Astrocyte (in vitro differentiated cells and primary cell): ENCODE results near the gene WDR4. TPM values are rescaled to one million over a fixed set of nuclear protein-coding genes. Genes with fewer than 3 reads are reported as not detected.

ENCODE experiments used
- DNase-seq: peaks from one replicate; pipeline ENCODE4 v3.0.0-alpha.2; 2010; ENCODE audit warnings: low read depth
- FAIRE-seq: peaks from 2 replicates; lab custom pipeline; 2011; peaks lifted over from hg19 to GRCh38; lab: Jason Lieb, UNC
- H2AFZ ChIP-seq: 2 replicates; pipeline ENCODE4 v1.6.0; 2012; ENCODE audit warnings: low read depth, low read length, inconsistent platforms
- H3K27ac ChIP-seq: 2 replicates; pipeline ENCODE4 v1.5.1; 2011; ENCODE audit warnings: low read depth, low read length, inconsistent platforms
- H3K27me3 ChIP-seq: 2 replicates; pipeline ENCODE4 v1.6.0; 2011; ENCODE audit warnings: low read length, inconsistent platforms; ENCODE audit not compliant: insufficient read depth
- H3K36me3 ChIP-seq: 2 replicates; pipeline ENCODE4 v1.5.1; 2011; ENCODE audit warnings: low read length, inconsistent platforms; ENCODE audit not compliant: insufficient read depth
- H3K4me1 ChIP-seq: 2 replicates; pipeline ENCODE4 v1.5.1; 2011; ENCODE audit warnings: low read length, inconsistent platforms; ENCODE audit not compliant: insufficient read depth
- H3K4me2 ChIP-seq: 2 replicates; pipeline ENCODE4 v1.6.0; 2012; ENCODE audit warnings: low read length, inconsistent platforms
- H3K4me3 ChIP-seq: 2 replicates; pipeline ENCODE4 v1.5.1; 2011; ENCODE audit warnings: low read depth, mild to moderate bottlenecking, low read length, inconsistent platforms; ENCODE audit not compliant: insufficient read depth
- H3K79me2 ChIP-seq: 2 replicates; pipeline ENCODE4 v1.6.0; 2012; ENCODE audit warnings: mild to moderate bottlenecking, low read length, inconsistent platforms; ENCODE audit not compliant: insufficient read depth
- H3K9ac ChIP-seq: 2 replicates; pipeline ENCODE4 v1.6.0; 2012; ENCODE audit warnings: mild to moderate bottlenecking, low read length, inconsistent platforms
- H3K9me3 ChIP-seq: 2 replicates; pipeline ENCODE4 v1.5.1; 2012; ENCODE audit warnings: low read depth, mild to moderate bottlenecking, low read length, inconsistent platforms; ENCODE audit not compliant: insufficient read depth
- H4K20me1 ChIP-seq: 2 replicates; pipeline ENCODE4 v1.6.0; 2012; ENCODE audit warnings: low read length, inconsistent platforms; ENCODE audit not compliant: insufficient read depth
- H3K27ac Mint-ChIP-seq: one replicate; pipeline ENCODE4 v1.8.0; 2021; ENCODE audit warnings: mild to moderate bottlenecking, mixed read lengths; ENCODE audit not compliant: unreplicated experiment
- H3K27me3 Mint-ChIP-seq: one replicate; pipeline ENCODE4 v1.8.0; 2021; ENCODE audit warnings: low read depth, mixed read lengths; ENCODE audit not compliant: unreplicated experiment
- H3K36me3 Mint-ChIP-seq: one replicate; pipeline ENCODE4 v1.8.0; 2021; ENCODE audit warnings: low read depth, mixed read lengths; ENCODE audit not compliant: unreplicated experiment
- H3K4me1 Mint-ChIP-seq: one replicate; pipeline ENCODE4 v1.8.0; 2021; ENCODE audit warnings: low read depth, mixed read lengths; ENCODE audit not compliant: unreplicated experiment
- H3K4me3 Mint-ChIP-seq: one replicate; pipeline ENCODE4 v1.8.0; 2021; ENCODE audit warnings: mild to moderate bottlenecking, moderate library complexity, mixed read lengths; ENCODE audit not compliant: unreplicated experiment
- H3K9me3 Mint-ChIP-seq: one replicate; pipeline ENCODE4 v1.8.0; 2021; ENCODE audit warnings: mild to moderate bottlenecking, mixed read lengths; ENCODE audit not compliant: unreplicated experiment
- EZH2 ChIP-seq: IDR thresholded peaks from 2 replicates; pipeline ENCODE4 v1.6.1; 2012; ENCODE audit warnings: mild to moderate bottlenecking, low read length, inconsistent platforms; ENCODE audit not compliant: insufficient read depth
- total RNA-seq: library from RNA; stranded (reverse); gene quantifications from 2 replicates; pipeline ENCODE4 v1.2.1, GENCODE V29; 2021
- TF ChIP-seq, protein P1 (sequence below): IDR thresholded peaks from 2 replicates; pipeline ENCODE4 v1.5.1; 2011; ENCODE audit warnings: low read depth, mild to moderate bottlenecking, inconsistent platforms, low read length, moderate library complexity; ENCODE audit not compliant: insufficient read depth

WDR4 gene
- total RNA-seq, 1 donor from 2014 or later = 20.5 TPM

DNA sequence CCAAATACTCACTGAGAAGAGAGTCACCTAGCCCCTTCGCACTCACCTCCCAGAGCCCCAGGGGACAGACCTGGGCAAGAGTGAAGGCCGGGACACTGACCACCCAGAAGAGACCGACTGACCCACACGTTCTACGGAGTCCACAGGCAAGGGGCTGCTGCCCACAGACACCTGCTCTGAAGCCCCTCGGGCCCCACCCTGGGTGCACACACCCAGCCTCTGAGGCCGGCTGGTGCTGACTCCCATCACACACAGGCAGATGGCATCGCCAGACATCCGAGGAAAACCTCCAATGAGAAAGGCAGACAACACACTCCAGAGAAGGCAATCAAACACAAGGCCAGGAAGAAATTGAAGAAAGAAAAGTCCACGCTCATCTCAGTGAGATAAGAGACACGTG lies 22.1 kb downstream of the WDR4 start:
- Histone ChIP-seq H3K9me3 (no peaks in the 10 kb centered on the region), H3K4me1 (no peaks in the 10 kb centered on the region), H2AFZ (no peak overlapping the region), H3K4me3 (no peak overlapping the region), H3K4me2 (no peak overlapping the region), H3K27me3 (no peaks in the 10 kb centered on the region), H3K79me2 (peaks cover 44% of the 10 kb centered on the region), H4K20me1 (peaks cover 63% of the 10 kb centered on the region), H3K36me3 (peaks cover 38% of the 10 kb centered on the region), H3K27ac (no peak overlapping the region), H3K9ac (no peak overlapping the region)
- FAIRE-seq (no peak), DNase-seq (no peak)
- Mint-ChIP-seq H3K27ac (no peak overlapping the region), H3K4me3 (peak overlapping the region; percentile 29), H3K36me3 (peaks cover 19% of the 10 kb centered on the region), H3K9me3 (no peaks in the 10 kb centered on the region), H3K4me1 (no peaks in the 10 kb centered on the region), H3K27me3 (no peaks in the 10 kb centered on the region)
- no peak for TF ChIP-seq EZH2
- TF ChIP-seq, protein P1, sequence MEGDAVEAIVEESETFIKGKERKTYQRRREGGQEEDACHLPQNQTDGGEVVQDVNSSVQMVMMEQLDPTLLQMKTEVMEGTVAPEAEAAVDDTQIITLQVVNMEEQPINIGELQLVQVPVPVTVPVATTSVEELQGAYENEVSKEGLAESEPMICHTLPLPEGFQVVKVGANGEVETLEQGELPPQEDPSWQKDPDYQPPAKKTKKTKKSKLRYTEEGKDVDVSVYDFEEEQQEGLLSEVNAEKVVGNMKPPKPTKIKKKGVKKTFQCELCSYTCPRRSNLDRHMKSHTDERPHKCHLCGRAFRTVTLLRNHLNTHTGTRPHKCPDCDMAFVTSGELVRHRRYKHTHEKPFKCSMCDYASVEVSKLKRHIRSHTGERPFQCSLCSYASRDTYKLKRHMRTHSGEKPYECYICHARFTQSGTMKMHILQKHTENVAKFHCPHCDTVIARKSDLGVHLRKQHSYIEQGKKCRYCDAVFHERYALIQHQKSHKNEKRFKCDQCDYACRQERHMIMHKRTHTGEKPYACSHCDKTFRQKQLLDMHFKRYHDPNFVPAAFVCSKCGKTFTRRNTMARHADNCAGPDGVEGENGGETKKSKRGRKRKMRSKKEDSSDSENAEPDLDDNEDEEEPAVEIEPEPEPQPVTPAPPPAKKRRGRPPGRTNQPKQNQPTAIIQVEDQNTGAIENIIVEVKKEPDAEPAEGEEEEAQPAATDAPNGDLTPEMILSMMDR = no peak

DNA sequence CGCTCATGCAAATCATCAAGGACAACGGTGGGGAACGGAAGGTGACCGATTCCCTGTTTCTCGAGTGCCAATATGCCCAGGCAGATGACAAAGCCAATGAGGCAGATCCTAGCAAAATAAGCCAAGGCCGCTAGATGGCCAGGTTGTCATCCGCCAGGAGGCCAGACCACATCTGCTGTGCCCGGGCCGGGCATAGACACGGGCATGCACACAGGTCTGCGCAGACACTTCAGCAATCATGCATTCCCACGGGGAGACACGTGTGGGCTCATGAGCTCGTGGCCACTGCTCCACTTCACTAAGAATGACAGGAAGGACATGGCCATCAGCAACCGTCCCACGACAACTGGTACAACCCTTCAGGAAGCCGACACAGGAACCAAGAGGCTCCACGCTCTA lies 23.4 kb downstream of the WDR4 start:
- TF ChIP-seq EZH2 = no peak
- TF ChIP-seq, protein P1 = no peak
- no peak for DNase-seq
- no peak overlapping the region for H3K27ac Mint-ChIP-seq
- no peak overlapping the region for H3K4me3 Mint-ChIP-seq
- peaks cover 17% of the 10 kb centered on the region for H3K36me3 Mint-ChIP-seq
- H3K4me2 ChIP-seq = no peak overlapping the region
- H3K27ac ChIP-seq = no peak overlapping the region
- H3K9me3 Mint-ChIP-seq = no peaks in the 10 kb centered on the region
- no peak for FAIRE-seq
- H2AFZ ChIP-seq = no peak overlapping the region
- H3K4me1 ChIP-seq = no peaks in the 10 kb centered on the region
- no peak overlapping the region for H3K9ac ChIP-seq
- H4K20me1 ChIP-seq = peaks cover 61% of the 10 kb centered on the region
- no peak overlapping the region for H3K4me3 ChIP-seq
- H3K79me2 ChIP-seq = peaks cover 37% of the 10 kb centered on the region
- peaks cover 34% of the 10 kb centered on the region for H3K36me3 ChIP-seq
- no peaks in the 10 kb centered on the region for H3K4me1 Mint-ChIP-seq
- no peaks in the 10 kb centered on the region for H3K27me3 ChIP-seq
- H3K27me3 Mint-ChIP-seq = no peaks in the 10 kb centered on the region
- no peaks in the 10 kb centered on the region for H3K9me3 ChIP-seq

DNA sequence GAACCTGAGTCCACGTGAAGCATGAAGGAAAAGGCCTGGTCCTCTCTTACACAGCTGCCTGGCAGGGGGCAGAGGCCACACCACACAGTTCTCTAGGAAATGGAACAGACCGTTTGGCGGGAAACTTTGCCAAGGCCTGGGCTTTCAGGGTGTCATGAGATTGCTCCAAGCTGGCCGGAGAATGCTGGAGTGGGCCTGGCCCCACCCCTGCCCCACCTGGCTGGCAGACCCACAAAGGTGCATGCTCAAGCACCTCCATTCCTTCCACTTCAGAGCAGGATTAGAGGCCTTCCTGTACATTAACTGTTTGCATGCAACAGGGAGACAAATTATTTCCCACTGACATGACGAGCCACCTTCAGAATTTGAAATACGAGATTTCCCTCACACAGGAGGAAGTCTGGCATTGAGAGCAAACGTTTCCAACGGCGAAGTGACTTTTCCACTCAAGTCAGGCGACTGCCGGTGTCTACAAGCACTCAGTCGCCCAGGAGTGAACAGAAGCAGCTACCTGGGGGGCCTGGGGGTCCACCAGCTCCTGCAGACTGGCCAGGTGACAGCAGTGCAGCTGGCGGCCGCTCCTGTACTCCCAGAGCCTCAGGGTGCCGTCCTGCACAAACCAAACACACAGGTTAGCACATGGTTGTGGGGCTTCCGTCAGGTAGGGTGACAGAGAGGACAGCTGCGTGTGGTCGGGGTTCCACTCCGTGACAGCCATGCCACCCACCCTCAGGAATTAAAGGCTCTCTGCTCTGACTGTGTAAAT lies 24.0 kb downstream of the WDR4 start:
- H3K27me3 ChIP-seq = no peaks in the 10 kb centered on the region
- H3K4me1 ChIP-seq = no peaks in the 10 kb centered on the region
- peaks cover 38% of the 10 kb centered on the region for H3K79me2 ChIP-seq
- H3K4me2 ChIP-seq = no peak overlapping the region
- TF ChIP-seq, protein P1 = no peak
- no peak for TF ChIP-seq EZH2
- peaks cover 32% of the 10 kb centered on the region for H3K36me3 ChIP-seq
- no peak overlapping the region for H3K27ac ChIP-seq
- H3K9me3 ChIP-seq = no peaks in the 10 kb centered on the region
- Mint-ChIP-seq H3K4me3 (no peak overlapping the region), H3K27ac (no peak overlapping the region), H3K4me1 (no peaks in the 10 kb centered on the region), H3K27me3 (no peaks in the 10 kb centered on the region), H3K9me3 (no peaks in the 10 kb centered on the region), H3K36me3 (peaks cover 15% of the 10 kb centered on the region)
- no peak overlapping the region for H3K4me3 ChIP-seq
- DNase-seq (no peak), FAIRE-seq (no peak)
- H3K9ac ChIP-seq = no peak overlapping the region
- H4K20me1 ChIP-seq = peaks cover 56% of the 10 kb centered on the region
- H2AFZ ChIP-seq = no peak overlapping the region
